NCI-H510A (cell line): ENCODE measurements around the gene HSD17B4.
"Not testable (repeated sequence)": the region's sequence is repeated elsewhere in the genome, so short reads cannot be mapped to it uniquely, and the experiment has no call there.

Experiments
- DNase-seq: peaks from one replicate; lab custom pipeline; 2025; lab: John Stamatoyannopoulos, UW

The HSD17B4 gene

DNA sequence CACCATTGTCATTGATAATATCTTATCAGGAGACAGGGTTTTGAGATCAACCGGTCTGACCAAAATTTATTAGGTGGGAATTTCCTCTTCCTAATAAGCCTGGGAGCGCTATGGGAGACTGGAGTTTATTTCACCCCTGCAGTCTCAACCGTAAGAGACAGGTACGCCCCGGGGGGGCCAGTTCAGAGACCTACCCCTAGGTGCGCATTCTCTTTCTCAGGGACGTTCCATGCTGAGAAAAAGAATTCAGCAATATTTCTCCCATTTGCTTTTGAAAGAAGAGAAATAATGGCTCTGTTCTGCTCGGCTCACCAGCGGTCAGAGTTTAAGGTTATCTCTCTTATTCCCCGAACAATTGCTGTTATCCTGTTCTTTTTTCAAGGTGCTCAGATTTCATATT is 28.3 kb downstream of the HSD17B4 start:
- DNase-seq: not testable (repeated sequence)

DNA sequence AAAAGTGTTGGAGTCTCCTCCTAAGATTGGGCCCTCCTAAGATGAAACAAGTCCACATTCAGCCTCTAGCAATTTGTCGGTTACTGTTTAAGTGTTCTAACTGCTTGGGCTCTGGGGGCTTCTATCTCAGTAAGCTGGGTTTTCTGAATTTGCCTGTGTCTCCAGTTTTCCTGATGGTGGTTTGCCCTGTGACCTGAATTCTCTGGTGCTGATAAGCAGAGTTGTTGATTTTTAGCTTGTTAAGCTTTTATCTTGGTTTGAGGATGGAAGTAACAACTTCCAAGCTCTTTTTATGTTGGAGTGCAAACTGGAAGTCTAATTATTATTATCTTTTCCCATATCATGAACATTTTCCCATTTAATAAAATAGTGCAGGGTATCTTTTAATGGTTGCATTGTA is 30.9 kb downstream of the HSD17B4 start:
- no peak for DNase-seq

DNA sequence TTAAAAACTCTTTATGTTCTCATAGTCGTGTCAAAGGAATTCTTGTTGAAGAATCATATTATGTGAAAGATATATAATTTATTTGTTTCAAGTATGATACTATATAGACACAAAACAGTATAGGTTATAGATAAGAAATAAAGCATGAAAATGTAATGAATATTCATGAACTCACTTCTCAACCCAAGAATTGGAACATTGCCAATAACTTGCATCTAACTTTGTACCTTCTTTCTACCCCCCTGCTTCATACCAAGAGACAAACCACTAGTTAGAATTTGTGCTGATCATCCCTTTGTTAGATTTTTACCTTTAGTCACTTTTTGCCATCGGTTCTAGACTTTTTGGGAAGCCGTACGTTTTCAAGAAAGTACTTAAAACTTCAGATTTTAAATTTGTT is 32.6 kb downstream of the HSD17B4 start:
- DNase-seq: no peak

DNA sequence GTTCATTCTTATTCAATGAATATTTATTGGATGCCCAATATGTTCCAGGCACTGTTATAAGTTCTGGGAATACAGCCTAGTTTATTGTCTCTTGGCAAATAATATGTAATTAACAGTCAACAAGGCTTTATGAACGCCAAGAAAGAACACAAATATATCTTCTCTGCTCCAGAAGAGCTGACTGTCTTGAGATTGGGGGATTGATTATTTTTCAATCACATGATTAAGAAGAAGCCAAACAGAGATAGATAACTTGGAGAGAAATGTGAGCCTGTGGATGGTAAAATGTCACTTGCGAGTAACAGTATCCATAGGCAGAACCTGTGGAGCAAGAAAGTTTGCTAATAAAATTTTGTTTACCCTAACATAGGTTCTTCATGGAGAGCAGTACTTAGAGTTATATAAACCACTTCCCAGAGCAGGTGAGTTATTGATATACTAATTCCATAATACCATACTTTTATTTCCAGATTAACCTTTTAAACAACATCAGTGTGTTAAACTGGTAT is 49.4 kb downstream of the HSD17B4 start:
- DNase-seq: no peak

DNA sequence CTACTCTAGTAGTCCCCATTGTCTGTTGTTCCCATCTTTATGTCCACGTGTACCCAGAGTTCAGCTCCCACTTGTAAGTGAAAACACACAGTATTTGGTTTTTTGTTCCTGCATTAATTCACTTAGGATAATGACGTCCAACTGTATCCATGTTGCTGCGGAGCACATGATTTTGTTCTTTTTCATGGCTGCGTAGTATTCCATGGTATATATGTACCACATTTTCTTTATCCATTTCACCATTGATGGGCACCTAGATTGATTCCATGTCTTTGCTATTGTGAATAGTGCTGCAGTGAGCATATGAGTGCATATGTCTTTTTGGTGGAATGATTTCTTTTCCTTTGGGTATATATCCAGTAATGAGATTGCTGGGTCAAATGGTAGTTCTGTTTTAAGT is 51.6 kb downstream of the HSD17B4 start:
- not testable (repeated sequence) for DNase-seq

DNA sequence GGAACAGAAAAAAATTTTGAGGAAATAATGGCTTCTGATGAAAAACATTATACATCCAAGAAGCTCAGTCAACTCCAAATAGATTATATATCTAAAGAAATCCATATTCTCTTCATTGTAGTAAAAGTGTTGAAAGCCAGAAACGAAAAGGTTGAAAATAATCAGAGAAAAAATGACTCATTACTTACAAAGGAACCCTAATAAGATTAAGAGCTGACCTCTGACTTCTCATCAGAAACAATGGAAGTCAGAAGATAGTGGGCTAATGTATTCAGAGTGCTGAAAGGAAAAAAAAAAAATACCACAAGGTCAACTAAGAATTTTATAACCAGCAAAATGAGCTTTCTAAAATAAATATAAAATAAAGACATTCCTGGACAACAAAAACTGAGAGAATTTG is 60.0 kb downstream of the HSD17B4 start:
- no peak for DNase-seq

DNA sequence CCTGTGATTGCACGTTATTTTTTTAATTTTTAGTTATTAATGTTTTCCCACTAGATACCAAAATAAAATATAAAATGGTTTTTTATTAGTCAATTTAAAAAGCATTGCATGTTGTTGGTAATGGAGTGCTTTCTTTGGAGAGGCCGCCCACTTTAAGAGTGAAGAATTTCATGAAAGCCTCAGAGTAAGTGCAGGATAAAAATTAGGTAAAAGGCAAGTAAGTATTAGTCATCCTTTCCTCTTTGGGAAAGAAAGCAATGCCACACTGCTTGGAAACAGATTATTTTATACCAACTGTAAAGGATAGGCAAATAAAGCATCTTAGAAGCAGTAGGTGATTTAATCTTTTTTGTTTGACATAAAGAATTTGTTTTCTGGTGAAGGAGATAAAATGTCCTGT is 62.9 kb downstream of the HSD17B4 start:
- DNase-seq: no peak

DNA sequence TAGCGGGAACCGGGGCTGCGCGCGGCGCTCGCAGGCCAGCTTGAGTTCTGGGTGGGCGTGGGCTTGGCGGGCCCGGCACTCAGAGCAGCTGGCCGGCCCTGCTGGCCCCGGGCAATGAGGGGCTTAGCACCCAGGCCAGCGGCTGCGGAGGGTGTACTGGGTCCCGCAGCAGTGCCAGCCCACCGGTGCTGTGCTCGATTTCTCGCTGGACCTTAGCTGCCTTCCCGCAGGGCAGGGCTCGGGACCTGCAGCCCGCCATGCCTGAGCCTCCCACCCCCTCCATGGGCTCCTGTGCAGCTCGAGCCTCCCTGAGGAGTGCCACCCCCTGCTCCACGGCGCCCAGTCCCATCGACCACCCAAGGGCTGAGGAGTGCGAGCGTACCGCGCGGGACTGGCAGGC is 64.8 kb downstream of the HSD17B4 start:
- not testable (repeated sequence) for DNase-seq

DNA sequence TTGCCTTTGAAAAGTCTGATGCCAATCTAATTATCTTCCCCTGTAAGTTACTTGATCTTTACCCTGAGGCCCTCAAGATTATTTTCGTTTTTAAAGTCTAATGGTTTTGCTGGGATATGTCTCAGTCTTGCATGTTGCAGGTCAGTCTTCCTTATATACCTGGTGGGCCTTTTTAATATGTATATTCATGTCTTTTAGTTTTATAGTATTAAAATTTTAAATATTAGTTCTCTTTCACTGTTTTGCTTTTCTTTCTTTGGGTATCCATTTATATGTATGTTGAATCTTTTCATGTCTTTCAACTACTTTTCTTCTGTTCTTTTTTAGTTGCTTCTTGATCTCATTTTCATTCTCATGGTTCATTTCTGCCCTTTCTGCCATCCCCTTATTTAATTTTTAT is 68.9 kb downstream of the HSD17B4 start:
- no peak for DNase-seq

DNA sequence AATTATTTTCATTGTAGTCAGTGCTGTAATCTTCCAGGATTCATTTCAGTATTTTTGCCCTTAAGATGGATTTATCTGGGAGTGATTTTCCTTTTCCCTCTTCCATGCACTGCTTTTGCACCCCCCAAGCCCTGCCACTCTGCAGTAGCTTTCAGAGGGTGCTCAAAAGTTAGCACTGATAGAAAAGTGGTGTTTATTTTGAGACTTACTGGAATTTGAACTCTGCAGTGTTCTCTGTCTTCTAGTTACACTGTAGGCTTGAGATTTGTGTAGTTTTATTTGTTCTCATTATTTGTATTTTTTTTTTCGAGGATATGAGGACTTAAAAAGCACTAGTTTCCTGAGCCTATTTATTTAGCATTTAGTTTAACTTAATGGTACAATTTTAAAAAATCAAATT is 70.5 kb downstream of the HSD17B4 start:
- no peak for DNase-seq

DNA sequence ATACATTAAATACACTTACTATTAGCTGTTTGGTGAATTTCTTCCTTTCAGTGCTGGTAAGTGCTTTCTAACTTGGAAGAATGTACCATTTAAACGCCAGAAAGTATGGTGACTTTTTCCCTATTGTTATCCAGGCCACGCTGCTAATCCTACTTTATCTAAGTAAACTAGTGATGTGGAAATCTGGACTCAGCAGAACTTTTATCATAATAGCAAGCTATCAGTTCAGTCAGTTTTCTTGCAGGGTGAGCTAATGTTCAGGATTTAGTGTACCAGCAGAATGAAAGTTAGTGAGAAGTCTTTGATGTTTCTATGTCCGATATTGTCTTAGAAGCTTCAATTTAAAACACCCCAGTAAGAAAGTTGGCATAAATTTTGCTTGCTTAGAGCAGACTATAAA is 72.2 kb downstream of the HSD17B4 start:
- DNase-seq: no peak

DNA sequence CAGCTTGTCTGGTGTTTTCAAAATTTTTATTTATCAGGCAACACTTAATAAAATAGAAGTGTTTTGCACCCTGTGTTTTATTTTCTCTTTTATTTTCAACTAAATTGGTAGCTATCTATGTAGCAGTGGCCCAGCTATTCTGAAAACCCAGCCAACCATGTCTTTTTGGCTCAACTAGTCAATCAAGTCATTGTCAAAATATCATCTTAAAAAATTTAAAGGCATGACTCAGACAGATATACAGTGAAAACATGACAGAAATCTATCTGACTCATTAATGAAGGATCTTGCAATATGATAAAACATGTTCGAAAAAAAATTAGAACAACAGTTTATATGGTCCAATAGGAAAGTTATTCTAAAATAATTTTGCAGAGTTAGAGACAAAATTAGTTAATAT is 75.1 kb downstream of the HSD17B4 start:
- DNase-seq: no peak

DNA sequence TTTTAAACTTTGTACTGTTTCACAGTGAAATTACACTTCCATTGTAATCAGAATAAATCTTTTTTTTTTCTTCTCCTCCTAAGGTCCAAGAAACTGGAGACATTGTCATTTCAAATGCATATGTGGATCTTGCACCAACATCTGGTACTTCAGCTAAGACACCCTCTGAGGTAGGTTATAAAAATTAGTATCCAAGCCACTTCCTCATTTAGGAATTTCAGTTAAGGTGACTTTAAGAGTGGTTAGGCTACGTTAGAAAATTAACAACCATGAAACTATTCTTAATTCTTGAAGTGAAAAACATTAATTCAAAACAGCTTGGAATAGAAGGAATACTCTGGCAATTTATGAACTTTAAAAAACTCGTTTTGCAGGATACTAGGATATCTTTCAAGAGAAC is 77.5 kb downstream of the HSD17B4 start:
- no peak for DNase-seq

DNA sequence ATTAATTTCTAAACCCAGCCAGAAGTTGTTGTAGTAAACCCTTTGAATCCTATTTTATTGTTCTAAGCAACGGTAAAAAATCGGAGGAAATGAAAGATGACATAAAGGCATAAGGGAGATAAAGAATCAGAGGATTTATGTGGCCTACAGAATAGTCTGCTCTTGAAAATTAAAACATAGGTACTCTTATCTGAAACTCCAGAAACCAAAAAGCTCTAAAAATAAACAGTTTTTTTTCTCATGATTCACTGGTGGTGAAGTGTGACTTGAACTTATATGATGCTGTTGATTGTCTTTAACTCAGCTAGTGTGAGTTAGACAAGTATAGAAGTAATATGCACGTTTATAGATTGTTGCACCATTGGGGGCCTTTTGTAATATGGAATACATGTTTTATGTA is 80.3 kb downstream of the HSD17B4 start:
- DNase-seq: no peak

DNA sequence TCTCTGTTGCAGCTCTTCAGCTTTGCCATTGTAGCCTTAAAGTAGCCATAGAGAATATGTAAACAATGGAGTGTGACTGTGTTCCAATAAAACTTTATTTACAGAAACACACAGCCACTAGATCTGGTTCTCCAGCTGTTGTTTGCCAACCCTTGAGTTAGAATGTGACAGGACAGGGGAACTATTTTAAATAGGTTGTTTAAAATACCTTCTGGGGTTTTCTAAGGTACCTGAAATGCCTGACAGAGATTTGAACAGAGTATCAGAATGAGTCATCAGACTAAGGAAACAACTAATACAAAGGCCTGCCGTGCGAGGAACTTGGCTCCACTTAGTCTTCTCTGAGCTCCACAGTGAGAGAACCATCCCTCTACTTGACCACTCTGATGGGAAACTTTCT is 85.4 kb downstream of the HSD17B4 start:
- no peak for DNase-seq

DNA sequence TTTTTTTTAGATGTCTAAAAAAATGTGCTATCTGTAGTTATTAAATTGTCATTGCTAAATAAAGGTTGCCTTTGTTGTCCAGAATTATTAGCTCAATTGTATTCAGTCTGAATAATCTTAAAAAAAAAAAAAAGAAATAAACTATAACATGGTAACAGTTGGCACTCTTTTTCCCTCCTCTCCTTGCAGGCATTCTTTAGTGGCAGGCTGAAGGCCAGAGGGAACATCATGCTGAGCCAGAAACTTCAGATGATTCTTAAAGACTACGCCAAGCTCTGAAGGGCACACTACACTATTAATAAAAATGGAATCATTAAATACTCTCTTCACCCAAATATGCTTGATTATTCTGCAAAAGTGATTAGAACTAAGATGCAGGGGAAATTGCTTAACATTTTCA is 89.4 kb downstream of the HSD17B4 start:
- DNase-seq: no peak

DNA sequence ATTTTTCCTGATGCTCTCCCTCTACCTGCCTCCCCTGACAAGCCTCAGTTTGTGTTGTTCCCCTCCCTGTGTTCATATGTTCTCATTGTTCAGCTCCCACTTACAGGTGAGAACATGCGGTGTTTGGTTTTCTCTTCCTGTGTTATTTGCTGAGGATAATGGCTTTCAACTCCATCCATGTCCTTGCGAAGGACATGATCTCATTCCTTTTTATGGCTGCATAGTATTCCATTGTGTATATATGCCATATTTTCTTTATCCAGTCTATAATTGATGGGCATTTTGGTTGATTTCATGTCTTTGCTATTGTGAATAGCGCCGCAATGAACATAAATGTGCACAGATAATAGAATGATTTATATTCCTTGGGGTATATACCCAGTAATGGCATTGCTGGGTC is 99.5 kb downstream of the HSD17B4 start:
- no peak for DNase-seq

DNA sequence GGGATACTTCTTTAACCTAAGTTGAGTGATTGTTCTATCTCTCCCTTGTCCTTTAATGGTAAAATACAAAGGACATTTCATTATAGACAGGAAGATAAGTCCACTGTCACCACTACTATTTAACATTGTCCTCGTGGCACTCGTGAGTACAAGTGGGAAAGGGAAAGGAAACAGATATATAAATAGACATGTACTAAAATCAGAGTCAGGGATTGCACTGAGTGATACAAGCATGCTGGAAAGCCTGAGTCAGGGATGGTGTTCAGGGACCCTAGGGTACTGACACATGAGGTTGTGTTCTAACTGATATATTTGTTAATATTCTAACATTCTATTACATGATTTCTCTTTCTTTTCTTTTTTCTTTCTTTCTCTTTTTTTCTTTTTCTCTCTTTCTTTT is 102.3 kb downstream of the HSD17B4 start:
- no peak for DNase-seq

DNA sequence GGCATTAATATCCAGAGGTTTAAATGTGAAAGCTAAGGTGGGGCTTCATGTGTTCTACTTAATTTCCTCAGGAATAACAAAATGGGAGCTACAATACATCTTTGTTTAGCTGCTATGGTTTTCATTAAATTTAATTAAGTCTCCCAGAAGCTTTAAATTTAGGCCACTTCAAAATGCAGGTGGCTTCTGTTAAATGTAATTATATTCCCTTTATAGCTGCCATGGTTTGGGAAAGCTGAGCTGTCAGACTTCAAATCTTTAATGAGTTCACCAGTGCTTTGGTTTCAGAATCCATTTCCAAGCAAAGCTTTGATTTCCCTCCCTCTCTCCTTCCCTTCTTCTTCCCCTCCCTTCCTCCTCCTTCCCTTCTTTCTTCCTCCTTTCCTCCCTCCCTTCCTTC is 118.6 kb downstream of the HSD17B4 start:
- DNase-seq: no peak

DNA sequence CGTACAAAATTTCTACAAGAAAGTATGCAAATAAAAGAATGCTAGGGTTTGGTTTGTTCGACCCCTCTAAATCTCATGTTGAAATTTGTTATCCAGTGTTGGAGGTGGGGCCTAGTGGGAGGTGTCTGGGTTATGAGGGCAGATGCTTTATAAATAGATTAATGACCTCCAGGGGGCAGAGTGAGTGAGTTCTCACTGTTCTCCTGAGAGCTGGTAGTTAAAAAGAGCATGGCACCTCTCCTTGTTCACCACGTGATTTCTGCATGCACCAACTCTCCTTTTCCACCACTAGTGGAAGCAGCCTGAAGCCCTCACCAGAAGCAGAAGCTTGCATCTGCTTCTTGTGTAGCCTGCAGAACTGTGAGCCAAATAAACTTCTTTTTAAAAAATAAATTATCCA is 126.6 kb downstream of the HSD17B4 start:
- no peak for DNase-seq

DNA sequence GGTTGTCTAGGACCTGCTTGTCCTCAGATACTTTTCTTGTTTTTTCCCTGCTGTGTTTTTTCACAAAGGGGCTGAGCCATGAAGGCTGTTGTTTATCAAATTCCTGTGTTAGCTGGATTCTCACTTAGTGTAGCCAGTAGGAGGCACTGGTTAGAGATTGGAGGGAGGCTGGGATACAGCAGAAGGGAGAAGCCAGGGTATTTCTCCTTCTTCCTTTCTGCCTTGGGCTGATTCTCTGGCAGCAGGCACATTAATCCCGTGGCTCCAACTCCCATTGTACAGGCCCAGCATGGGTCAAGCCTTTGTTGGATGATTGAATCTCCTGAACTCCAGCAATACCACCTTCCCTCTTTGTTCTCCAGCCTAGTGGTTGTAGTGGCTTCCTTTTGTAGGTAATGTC is 130.7 kb downstream of the HSD17B4 start:
- no peak for DNase-seq

DNA sequence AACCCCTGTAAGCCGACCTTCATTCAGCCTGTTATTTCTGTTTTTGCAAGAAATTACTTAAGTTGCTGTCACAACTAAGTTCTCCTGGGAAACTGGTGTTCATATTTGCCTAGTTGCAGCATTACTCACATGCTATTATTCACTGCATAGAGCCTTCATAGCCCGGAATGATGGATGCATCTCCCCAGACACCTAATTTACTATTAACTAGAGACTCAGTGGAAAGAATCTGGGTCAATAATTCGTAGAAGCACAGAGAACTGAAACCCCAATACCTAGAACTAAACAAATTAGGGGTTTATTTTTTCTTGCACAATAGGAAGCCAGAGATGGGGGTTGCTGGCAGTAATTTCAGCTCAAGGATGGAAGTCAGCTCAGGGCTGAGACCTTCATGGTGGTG is 131.4 kb downstream of the HSD17B4 start:
- no peak for DNase-seq
